Kidney epithelial cell (primary cell): ENCODE measurements around the gene STIM1. TPM values are rescaled to one million over a fixed set of nuclear protein-coding genes. Genes with fewer than 3 reads are reported as not detected.

Experiments
- DNase-seq: peaks from one replicate; pipeline ENCODE4 v3.0.0-alpha.2; 2010; ENCODE audit warnings: low read depth
- H3K27me3 ChIP-seq: 2 replicates; pipeline ENCODE4 v1.6.0; 2011; ENCODE audit warnings: low read length; ENCODE audit not compliant: control insufficient read depth, insufficient read depth
- H3K36me3 ChIP-seq: 2 replicates; pipeline ENCODE4 v1.5.1; 2011; ENCODE audit warnings: low read length; ENCODE audit not compliant: control insufficient read depth, insufficient read depth
- H3K4me3 ChIP-seq: 2 replicates; pipeline ENCODE4 v1.5.1; 2011; ENCODE audit warnings: low read depth, mild to moderate bottlenecking, control low read depth, low read length
- total RNA-seq: library from RNA; depleted of rRNA; stranded (reverse); fragments of >200 nt; gene quantifications from 2 replicates; pipeline ENCODE4 v1.2.3, GENCODE V29; 2015
- TF ChIP-seq, protein P1 (sequence below): IDR thresholded peaks from 2 replicates; pipeline ENCODE4 v1.5.1; 2011; ENCODE audit warnings: mild to moderate bottlenecking, moderate library complexity, low read length, control low read depth, inconsistent platforms; ENCODE audit not compliant: insufficient read depth, poor library complexity, severe bottlenecking

The STIM1 gene
- total RNA-seq, 1 donor from 2014 or later: 25.4 TPM

- no peak overlapping the region for H3K4me3 ChIP-seq
- TF ChIP-seq, protein P1, sequence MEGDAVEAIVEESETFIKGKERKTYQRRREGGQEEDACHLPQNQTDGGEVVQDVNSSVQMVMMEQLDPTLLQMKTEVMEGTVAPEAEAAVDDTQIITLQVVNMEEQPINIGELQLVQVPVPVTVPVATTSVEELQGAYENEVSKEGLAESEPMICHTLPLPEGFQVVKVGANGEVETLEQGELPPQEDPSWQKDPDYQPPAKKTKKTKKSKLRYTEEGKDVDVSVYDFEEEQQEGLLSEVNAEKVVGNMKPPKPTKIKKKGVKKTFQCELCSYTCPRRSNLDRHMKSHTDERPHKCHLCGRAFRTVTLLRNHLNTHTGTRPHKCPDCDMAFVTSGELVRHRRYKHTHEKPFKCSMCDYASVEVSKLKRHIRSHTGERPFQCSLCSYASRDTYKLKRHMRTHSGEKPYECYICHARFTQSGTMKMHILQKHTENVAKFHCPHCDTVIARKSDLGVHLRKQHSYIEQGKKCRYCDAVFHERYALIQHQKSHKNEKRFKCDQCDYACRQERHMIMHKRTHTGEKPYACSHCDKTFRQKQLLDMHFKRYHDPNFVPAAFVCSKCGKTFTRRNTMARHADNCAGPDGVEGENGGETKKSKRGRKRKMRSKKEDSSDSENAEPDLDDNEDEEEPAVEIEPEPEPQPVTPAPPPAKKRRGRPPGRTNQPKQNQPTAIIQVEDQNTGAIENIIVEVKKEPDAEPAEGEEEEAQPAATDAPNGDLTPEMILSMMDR: no peak
- no peak for DNase-seq
- no peaks in the 10 kb centered on the region for H3K36me3 ChIP-seq
- H3K27me3 ChIP-seq: no peaks in the 10 kb centered on the region
These were observed 185.0 kb downstream of the STIM1 start for GRCh38 chr11:4040461-4040860.

DNA sequence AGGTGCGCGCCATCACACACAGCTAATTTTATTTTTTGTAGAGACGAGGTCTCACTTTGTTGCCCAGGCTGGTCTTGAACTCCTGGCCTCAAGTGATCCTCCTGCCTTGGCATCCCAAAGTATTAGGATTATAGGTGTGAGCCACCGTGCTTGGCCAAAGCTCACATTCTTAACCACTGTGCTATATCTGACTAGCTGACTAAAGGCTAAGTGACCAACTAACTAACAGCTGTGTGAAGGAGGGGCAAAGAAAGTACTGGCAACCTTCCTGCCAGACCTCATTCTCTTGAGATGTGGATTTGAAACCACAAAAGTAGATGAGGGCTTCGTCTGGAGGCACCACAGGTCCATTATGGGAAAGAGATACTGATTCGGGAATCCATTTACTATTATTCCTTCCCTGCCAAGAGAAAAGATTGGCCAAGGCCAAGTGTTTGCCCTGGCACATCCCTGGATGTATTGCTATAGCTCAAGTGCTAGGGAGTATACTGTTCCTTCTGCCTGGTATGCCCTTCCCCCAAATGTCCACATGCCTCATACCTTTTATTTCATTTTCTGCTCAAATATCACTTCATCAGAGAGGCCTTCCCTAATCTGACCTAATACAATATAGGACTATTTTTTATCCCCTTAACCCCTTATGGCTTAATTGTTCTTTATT is 186.4 kb downstream of the STIM1 start:
- Histone ChIP-seq H3K36me3 (no peaks in the 10 kb centered on the region), H3K4me3 (no peak overlapping the region), H3K27me3 (no peaks in the 10 kb centered on the region)
- DNase-seq: no peak
- TF ChIP-seq, protein P1: no peak

GRCh38 chr11:4044976-4045646 is 189.6 kb downstream of the STIM1 start:
- DNase-seq: no peak
- Histone ChIP-seq H3K4me3 (no peak overlapping the region), H3K27me3 (no peaks in the 10 kb centered on the region), H3K36me3 (no peaks in the 10 kb centered on the region)
- TF ChIP-seq, protein P1: no peak

DNA sequence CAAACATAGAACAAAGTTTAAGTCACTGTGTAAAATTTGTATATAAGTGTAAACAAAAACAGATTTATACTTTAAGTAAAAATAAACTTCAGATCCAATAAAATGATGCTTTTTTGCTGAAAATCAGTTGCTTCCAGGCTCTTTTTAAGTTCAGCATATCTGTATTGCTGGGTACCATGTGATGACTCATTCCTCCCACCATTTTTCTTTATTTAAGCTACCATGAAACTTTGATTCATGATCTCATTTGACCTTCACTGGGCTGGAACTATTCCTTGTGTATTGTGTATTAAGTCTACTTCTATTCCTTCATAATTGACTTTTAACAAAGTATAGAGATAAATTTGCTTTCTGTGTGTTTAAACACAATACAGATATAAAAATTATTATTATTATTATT is 192.9 kb downstream of the STIM1 start:
- no peaks in the 10 kb centered on the region for H3K36me3 ChIP-seq
- no peaks in the 10 kb centered on the region for H3K27me3 ChIP-seq
- H3K4me3 ChIP-seq: no peak overlapping the region
- TF ChIP-seq, protein P1: no peak
- no peak for DNase-seq

GRCh38 chr11:4049006-4049405 is 193.5 kb downstream of the STIM1 start:
- Histone ChIP-seq H3K27me3 (no peaks in the 10 kb centered on the region), H3K36me3 (no peaks in the 10 kb centered on the region), H3K4me3 (no peak overlapping the region)
- TF ChIP-seq, protein P1: no peak
- DNase-seq: no peak
